TTC549 (cell line): ENCODE data around the gene MUC5AC.
"Not testable (repeated sequence)": the region's sequence is repeated elsewhere in the genome, so short reads cannot be mapped to it uniquely, and the experiment has no call there.

ENCODE experiments used
- FAIRE-seq: peaks from 2 replicates; lab custom pipeline; 2012; peaks lifted over from hg19 to GRCh38; lab: Jason Lieb, UNC

MUC5AC gene

DNA sequence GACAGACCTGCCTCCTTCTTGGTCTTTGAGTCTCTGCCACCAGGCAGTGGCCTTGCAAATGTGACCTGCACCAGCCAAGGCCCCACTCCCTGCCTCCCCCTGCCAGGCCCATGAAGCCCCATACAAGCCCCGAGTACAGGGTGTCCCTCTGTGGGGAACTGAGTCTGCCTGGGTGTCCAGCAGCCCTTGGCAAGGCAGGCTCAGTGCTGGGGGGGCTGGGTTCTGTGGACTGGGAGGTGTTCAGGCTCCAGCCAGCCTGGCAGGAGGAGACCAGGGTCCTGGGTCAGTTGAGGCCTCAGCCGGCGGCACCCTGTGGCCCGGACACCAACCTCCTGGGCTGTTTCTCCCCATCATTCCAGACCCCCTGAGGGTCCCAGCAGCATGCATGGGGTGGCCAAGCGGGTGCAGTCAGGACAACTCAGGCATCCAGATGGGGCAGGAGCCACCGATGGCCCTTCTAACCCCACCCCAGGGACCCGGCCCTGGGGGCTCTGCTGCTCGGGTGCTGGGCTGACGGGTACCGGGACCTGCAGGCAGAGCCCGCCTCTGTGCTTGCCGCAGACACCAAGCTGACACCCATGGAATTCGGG lies 5.7 kb downstream of the MUC5AC start:
- no peak for FAIRE-seq

GRCh38 chr11:1163911-1164735 lies 6.4 kb downstream of the MUC5AC start:
- FAIRE-seq, result no peak

DNA sequence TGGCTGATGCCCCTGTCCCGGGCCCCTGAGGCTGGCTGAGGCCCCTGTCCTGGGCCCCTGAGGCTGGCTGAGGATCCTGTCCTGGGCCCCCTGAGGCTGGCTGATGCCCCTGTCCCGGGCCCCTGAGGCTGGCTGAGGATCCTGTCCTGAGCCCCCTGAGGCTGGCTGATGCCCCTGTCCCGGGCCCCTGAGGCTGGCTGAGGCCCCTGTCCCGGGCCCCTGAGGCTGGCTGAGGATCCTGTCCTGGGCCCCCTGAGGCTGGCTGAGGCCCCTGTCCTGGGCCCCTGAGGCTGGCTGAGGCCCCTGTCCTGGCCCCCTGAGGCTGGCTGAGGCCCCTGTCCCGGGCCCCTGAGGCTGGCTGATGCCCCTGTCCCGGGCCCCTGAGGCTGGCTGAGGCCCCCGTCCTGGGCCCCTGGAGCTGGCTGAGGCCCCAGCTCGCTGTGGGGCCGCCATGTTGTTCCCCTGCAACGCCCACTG lies 7.1 kb downstream of the MUC5AC start:
- FAIRE-seq, result not testable (repeated sequence)

DNA sequence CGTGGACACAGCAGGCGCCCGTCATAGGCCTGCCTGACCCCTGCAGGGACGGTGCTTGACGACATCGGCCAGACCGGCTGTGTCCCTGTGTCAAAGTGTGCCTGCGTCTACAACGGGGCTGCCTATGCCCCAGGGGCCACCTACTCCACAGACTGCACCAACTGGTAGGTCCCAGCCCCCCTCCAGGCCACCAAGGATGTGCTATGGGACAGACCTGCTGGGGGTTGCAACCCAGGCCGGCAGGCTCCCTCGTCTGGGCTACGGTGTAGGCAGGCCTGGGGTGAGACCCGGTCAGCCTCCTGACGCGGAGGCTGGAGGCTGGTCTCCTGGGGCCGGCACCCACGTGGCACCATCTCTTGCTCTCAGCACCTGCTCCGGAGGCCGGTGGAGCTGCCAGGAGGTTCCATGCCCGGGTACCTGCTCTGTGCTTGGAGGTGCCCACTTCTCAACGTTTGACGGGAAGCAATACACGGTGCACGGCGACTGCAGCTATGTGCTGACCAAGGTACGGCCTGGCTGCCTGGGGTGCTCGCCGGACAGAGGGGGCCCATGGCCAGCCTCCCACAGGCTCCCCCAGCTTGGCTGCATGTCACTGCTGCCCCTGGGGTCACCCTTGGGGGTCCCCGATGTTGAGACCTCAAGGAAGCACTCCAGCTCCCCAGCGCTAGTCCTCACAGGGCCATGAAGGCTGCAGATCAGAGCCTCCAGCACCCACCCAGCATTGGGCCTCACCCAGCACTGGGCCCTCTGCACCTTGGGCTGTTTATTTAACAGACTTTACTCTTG lies 7.7 kb downstream of the MUC5AC start:
- FAIRE-seq, result no peak

DNA sequence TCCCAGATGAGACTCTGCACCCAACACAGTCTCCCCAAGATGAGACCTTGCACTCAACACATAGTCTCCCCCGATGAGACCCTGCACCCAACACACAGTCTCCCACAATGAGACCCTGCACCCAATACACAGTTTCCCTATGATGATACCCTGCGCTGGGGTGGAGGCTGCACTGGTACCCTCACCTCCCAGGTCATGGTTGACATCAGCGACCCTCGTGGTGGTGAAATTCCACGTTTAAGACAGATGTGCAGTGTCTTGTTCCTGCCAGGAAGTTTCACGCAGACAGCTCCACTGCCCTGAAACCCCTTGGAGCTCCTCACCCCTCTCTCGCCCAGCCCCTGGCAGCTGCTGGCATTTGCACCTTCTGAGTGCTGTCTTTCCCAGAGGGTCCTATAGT lies 9.5 kb downstream of the MUC5AC start:
- FAIRE-seq, result no peak

DNA sequence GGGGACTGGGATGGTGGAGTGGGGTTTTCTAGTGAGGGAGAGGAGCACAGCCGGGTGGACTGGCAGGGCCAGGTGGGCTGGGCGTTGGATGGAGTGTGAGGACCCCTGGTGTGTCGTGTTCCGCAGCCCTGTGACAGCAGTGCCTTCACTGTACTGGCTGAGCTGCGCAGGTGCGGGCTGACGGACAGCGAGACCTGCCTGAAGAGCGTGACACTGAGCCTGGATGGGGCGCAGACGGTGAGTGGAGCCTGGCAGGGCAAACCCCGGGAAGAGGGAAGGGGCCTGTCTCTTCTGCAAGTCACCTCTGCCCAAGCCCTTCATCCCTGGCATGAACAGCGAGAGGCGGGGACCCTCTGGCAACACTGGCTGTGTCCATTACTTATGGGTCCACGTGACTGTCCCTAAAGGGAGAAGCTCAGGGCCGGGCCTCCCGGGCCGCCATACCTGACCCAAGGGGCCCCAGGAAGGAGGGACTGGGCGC lies 10.0 kb downstream of the MUC5AC start:
- FAIRE-seq, result no peak

GRCh38 chr11:1168256-1168655 lies 10.5 kb downstream of the MUC5AC start:
- FAIRE-seq, result no peak

DNA sequence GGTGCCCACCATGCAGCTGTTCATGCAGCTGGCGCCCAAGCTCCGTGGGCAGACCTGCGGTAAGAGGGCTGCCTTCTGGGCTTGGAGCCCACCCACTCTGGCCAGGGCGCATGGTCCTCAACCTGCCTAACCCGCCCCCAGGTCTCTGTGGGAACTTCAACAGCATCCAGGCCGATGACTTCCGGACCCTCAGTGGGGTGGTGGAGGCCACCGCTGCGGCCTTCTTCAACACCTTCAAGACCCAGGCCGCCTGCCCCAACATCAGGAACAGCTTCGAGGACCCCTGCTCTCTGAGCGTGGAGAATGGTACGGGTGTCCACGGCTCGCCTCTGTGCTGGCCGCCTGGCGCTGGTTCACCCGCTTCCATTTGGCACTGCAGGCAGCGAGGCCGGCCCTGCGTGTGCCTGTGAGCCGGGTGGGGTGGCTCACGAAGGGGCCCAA lies 11.0 kb downstream of the MUC5AC start:
- FAIRE-seq, result no peak

DNA sequence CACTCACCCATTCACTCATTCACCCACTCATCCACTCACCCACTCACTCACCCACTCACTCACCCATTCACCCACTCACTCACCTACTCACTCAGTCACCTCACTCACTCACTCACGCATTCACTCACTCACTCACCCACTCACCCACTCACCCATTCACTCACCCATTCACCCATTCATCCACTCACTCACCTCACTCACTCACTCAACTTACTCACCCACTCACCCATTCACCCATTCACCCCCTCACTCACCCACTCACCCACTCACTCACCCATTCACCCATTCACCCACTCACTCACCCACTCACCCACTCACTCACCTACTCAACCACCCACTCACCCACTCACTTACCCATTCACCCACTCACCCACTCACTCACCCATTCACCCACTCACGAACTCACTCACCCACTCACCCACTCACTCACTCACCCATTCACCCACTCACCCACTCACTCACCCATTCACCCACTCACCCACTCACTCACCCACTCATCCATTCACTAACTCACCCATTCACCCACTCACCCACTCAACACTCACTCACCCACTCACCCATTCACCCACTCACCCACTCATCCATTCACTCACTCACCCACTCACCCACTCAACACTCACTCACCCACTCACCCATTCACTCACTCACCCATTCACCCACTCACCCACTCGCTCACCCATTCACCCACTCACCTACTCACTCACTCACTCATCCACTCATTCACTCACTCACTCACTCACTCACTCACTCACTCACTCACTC lies 13.7 kb downstream of the MUC5AC start:
- FAIRE-seq, result no peak

DNA sequence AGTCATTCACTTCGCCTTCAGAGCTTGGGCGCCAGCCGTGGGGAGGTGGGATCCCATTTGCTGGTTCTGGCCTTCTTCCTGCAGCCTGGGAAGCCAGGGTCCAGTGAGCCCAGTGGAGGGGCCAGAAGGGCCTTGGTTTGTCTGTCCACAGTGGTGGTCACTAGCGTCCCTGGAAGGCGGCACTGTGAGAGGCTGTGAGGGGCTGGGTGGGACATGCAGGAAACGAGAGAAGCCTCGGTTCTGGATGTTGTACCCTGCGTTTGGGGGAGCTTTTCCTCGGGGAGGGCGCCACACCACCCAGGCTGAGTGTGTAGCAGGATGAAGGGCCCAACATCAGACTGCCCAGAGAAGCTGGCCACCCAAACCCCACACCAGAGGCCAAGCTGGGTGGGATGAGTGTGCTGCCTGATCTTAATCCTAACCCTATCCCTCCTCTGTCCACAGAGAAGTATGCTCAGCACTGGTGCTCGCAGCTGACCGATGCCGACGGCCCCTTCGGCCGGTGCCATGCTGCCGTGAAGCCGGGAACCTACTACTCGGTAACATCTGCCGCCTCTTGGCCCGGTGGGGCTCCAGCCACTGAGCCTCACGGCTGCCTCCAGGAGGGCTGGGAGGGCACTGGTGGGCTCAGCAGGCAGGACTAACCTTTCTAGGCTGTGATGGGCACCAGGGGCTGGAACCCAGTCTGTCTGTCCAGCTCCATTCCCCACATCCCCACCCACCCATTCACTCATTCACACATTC lies 14.4 kb downstream of the MUC5AC start:
- no peak for FAIRE-seq

GRCh38 chr11:1172729-1173117 lies 15.0 kb downstream of the MUC5AC start:
- no peak for FAIRE-seq

DNA sequence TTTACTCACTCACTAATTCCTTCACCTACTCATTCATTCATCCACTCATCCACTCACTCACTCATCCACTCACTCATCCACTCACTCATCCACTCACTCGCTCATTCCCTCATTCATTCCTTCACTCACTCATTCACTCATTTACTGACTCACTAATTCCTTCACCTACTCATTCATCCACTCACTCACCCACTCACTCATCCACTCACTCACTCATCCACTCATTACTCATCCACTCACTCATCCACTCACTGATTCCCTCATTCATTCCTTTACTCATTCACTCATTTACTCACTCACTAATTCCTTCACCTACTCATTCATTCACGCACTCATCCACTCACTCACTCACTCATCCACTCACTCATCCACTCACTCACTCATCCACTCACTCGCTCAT lies 15.6 kb downstream of the MUC5AC start:
- not testable (repeated sequence) for FAIRE-seq

DNA sequence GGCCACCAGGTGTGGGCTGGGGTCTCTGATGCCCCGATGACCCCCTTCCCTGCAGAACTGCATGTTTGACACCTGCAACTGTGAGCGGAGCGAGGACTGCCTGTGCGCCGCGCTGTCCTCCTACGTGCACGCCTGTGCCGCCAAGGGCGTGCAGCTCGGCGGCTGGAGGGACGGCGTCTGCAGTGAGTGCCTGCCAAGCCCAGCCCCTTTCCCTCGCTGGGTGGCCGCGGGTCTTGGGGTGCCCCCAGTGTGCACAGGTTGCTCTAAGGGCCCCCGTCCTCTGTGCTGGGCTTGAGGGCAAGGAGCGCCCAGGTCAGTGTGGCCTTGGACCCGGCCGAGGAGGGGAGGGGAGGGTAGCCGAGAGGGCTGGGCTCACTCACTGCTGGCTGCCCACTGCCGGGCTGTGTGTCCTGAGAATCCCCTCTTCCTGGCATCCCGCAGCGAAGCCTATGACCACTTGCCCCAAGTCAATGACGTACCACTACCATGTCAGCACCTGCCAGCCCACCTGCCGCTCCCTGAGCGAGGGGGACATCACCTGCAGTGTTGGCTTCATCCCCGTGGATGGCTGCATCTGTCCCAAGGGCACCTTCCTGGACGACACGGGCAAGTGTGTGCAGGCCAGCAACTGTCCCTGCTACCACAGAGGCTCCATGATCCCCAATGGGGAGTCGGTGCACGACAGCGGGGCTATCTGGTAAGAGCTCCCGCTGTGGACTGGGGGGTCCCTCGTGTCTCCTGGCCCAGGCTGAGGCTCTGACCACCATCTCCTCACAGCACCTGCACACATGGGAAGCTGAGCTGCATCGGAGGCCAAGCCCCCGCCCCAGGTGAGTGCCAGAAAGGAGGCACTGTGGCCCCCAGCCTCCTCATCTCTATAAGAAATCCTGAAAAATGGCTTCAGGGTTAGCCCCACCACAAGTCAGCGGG lies 17.0 kb downstream of the MUC5AC start:
- no peak for FAIRE-seq

- FAIRE-seq, result no peak
These were observed 17.9 kb downstream of the MUC5AC start for GRCh38 chr11:1175461-1176223.

DNA sequence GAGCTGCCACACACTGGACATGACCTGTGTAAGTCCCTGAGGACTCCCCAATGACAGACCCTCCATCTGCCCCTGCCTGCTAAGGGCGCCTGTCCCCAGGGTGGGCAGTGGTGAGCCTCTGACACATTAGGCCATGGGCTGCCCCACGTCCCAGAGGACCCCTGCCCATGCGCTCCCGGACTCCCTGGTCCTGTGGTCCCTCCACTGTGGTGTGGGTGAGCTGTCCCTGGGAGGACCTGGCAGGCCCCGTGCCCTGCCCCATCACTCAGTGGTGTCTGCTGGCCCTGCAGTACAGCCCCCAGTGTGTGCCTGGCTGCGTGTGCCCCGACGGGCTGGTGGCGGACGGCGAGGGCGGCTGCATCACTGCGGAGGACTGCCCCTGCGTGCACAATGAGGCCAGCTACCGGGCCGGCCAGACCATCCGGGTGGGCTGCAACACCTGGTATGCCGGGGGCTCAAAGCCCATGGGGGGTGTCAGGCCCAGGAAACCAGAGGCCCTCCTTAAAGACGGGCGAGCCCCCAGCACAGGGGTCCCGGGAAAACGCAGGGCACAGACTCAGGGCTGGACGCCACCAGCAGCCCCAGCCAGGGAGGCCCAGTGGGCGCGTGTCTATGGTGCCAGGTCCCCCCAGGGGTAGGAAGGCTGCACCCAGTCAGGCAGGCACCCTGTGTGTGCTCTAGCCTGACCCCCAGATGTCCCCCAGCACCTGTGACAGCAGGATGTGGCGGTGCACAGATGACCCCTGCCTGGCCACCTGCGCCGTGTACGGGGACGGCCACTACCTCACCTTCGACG lies 18.7 kb downstream of the MUC5AC start:
- FAIRE-seq, result no peak

GRCh38 chr11:1177020-1177770 lies 19.4 kb downstream of the MUC5AC start:
- FAIRE-seq, result no peak

DNA sequence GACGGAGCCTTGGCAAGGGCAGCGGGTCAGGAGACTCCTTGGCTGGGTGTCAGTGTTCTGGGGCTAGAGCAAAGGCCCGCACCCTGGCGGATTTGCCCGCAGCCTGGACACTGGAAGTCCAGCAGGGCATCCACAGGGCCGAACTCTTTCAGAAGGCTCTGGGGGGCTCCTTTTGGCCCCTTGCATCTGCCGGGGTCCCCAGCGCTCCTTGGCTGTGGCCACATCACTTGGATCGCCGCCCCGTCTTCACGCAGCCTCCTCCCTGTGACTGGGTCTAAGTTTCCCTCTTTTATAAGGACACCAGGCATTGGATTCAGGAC lies 20.0 kb downstream of the MUC5AC start:
- no peak for FAIRE-seq
